GM23338 (cell line): Measurements from ENCODE around the gene SLC7A10. TPM values are rescaled to one million over a fixed set of nuclear protein-coding genes. Genes with fewer than 3 reads are reported as not detected.

Experiments
- ATAC-seq: fragments of 200-7000 bp; cut with Tn5 transposase; 3 replicates; pipeline ENCODE4 v1.9.1; 2020
- DNase-seq: peaks from one replicate; pipeline ENCODE4 v3.0.0-alpha.2; 2015; ENCODE audit warnings: low spot score
- H2AFZ ChIP-seq: fragments of 200-600 bp; sonication (generic); 2 replicates; pipeline ENCODE4 v1.8.0; 2016; ENCODE audit warnings: antibody characterized with exemption, mild to moderate bottlenecking, moderate library complexity
- H3F3A ChIP-seq: fragments of 200-600 bp; sonication (generic); replicated peaks from 2 replicates; pipeline ENCODE4 v1.8.0; 2017; ENCODE audit warnings: antibody characterized with exemption, mixed run types, low read depth
- H3K27ac ChIP-seq: fragments of 200-600 bp; sonication (generic); 2 replicates; pipeline ENCODE4 v1.6.1; 2016; ENCODE audit warnings: low read depth
- H3K27me3 ChIP-seq: fragments of 200-600 bp; sonication (generic); 2 replicates; pipeline ENCODE4 v1.8.0; 2016; ENCODE audit warnings: mild to moderate bottlenecking, mixed run types, moderate library complexity; ENCODE audit not compliant: insufficient read depth
- H3K36me3 ChIP-seq: fragments of 200-600 bp; sonication (generic); 2 replicates; pipeline ENCODE4 v1.8.0; 2016; ENCODE audit warnings: mild to moderate bottlenecking; ENCODE audit not compliant: insufficient read depth
- H3K4me1 ChIP-seq: fragments of 200-600 bp; sonication (generic); 2 replicates; pipeline ENCODE4 v1.8.0; 2016; ENCODE audit warnings: mild to moderate bottlenecking, moderate library complexity; ENCODE audit not compliant: insufficient read depth
- H3K4me2 ChIP-seq: fragments of 200-600 bp; sonication (generic); 2 replicates; pipeline ENCODE4 v1.7.1; 2017; ENCODE audit warnings: mixed run types
- H3K4me3 ChIP-seq: fragments of 200-600 bp; sonication (generic); 2 replicates; pipeline ENCODE4 v1.6.1; 2016; ENCODE audit warnings: mixed run types
- H3K79me2 ChIP-seq: fragments of 200-600 bp; sonication (generic); replicated peaks from 2 replicates; pipeline ENCODE4 v1.8.0; 2017; ENCODE audit warnings: mild to moderate bottlenecking; ENCODE audit not compliant: insufficient read depth
- H3K9me2 ChIP-seq: fragments of 200-600 bp; sonication (generic); 2 replicates; pipeline ENCODE4 v1.8.0; 2017; ENCODE audit not compliant: insufficient read depth
- H4K20me1 ChIP-seq: fragments of 200-600 bp; sonication (generic); replicated peaks from 2 replicates; pipeline ENCODE4 v1.8.0; 2017; ENCODE audit warnings: mild to moderate bottlenecking; ENCODE audit not compliant: insufficient read depth
- H3K27ac Mint-ChIP-seq: 2 replicates; pipeline ENCODE4 v1.8.0; 2020; ENCODE audit warnings: inconsistent platforms, mild to moderate bottlenecking, moderate library complexity, mixed read lengths
- H3K27me3 Mint-ChIP-seq: 3 replicates; pipeline ENCODE4 v1.8.0; 2022; ENCODE audit warnings: low read depth, mild to moderate bottlenecking, moderate library complexity, mixed read lengths, inconsistent platforms; ENCODE audit not compliant: insufficient read depth, poor library complexity
- H3K36me3 Mint-ChIP-seq: 3 replicates; pipeline ENCODE4 v1.8.0; 2021; ENCODE audit warnings: low read depth, mild to moderate bottlenecking, inconsistent platforms, moderate library complexity, mixed read lengths
- H3K4me1 Mint-ChIP-seq: 3 replicates; pipeline ENCODE4 v1.8.0; 2020; ENCODE audit warnings: mild to moderate bottlenecking, inconsistent platforms, mixed read lengths
- H3K4me3 Mint-ChIP-seq: 3 replicates; pipeline ENCODE4 v1.8.0; 2021; ENCODE audit warnings: moderate library complexity, mild to moderate bottlenecking, inconsistent platforms, mixed read lengths
- H3K9me3 Mint-ChIP-seq: 3 replicates; pipeline ENCODE4 v1.8.0; 2020; ENCODE audit warnings: moderate library complexity, mild to moderate bottlenecking, inconsistent platforms, mixed read lengths
- CREB1 ChIP-seq: fragments of 250-450 bp; sonication (Bioruptor Pico); IDR thresholded peaks from 2 replicates; pipeline ENCODE4 v1.5.0; 2020; ENCODE audit warnings: low read depth, mild to moderate bottlenecking, moderate library complexity
- CTCF ChIP-seq, 2 experiments: fragments of 200-600 bp in 1 of 2; sonication (generic) in 1 of 2; conservative IDR thresholded peaks; 2 replicates each; pipeline versions ENCODE4 v1.5.1 to v1.6.1; 2016 to 2017; ENCODE audit warnings: antibody characterized with exemption in 2 of 2, low read depth in 2 of 2, mild to moderate bottlenecking in 2 of 2, moderate library complexity in 1 of 2
- ETS1 ChIP-seq: IDR thresholded peaks from 2 replicates; pipeline ENCODE4 v1.6.1; 2016; ENCODE audit warnings: antibody characterized with exemption
- EZH2phosphoT487 ChIP-seq: fragments of 200-600 bp; sonication (generic); IDR thresholded peaks from one replicate; pipeline ENCODE4 v1.8.1; 2018; ENCODE audit warnings: antibody characterized with exemption; ENCODE audit not compliant: unreplicated experiment
- ZNF331 ChIP-seq: fragments of 250-450 bp; sonication (Bioruptor Pico); IDR thresholded peaks from 2 replicates; pipeline ENCODE4 v1.5.0; 2020; ENCODE audit warnings: low read depth, mild to moderate bottlenecking, moderate library complexity
- polyA plus RNA-seq: library from polyadenylated mRNA; unstranded; fragments of >200 nt; fragmentation: Nextera tagmentation; extraction: Ambion mirVana; gene quantifications from 2 replicates; pipeline ENCODE4 v1.2.1, GENCODE V29; 2016
- total RNA-seq: library from RNA; depleted of rRNA; stranded (reverse); fragments of >200 nt; shearing (Covaris generic); gene quantifications from 2 replicates; pipeline ENCODE4 v1.2.3, GENCODE V29; 2014; rRNA removed

The SLC7A10 gene
- total and polyA plus RNA-seq, 2 experiments from 2014 or later = 3.3 to 6.3 TPM

- Histone ChIP-seq H3K9me2 (no peaks in the 10 kb centered on the region), H3K4me2 (no peak overlapping the region), H3K36me3 (no peaks in the 10 kb centered on the region), H2AFZ (no peak overlapping the region), H3K4me1 (no peaks in the 10 kb centered on the region), H3K27me3 (no peaks in the 10 kb centered on the region), H3F3A (no peaks in the 10 kb centered on the region), H3K4me3 (no peak overlapping the region), H3K79me2 (no peaks in the 10 kb centered on the region), H3K27ac (no peak overlapping the region), H4K20me1 (no peaks in the 10 kb centered on the region)
- no peak overlapping the region for H3K27ac Mint-ChIP-seq
- H3K27me3 Mint-ChIP-seq = peaks cover 3% of the 10 kb centered on the region
- peaks cover 14% of the 10 kb centered on the region; the same call in 2 of the 3 replicates for H3K9me3 Mint-ChIP-seq
- DNase-seq (no peak), ATAC-seq (no peak)
- no peak overlapping the region for H3K4me3 Mint-ChIP-seq
- no peak for TF ChIP-seq ETS1
- TF ChIP-seq CREB1 (CRISPR knock-in tag) = no peak
- TF ChIP-seq EZH2phosphoT487 = no peak
- no peak for TF ChIP-seq ZNF331
- TF ChIP-seq CTCF (conservative IDR thresholded peaks at IDR 0.05; ENCODE audit: low read depth in 2 of 2) = no peak
- H3K36me3 Mint-ChIP-seq = peaks cover 4% of the 10 kb centered on the region
- no peaks in the 10 kb centered on the region for H3K4me1 Mint-ChIP-seq
Observed at GRCh38 chr19:33159149-33159548, 66.5 kb downstream of the SLC7A10 start.

Other genes with a start within 250 kb of the SLC7A10 start
- 28.8 and 29.6 TPM in 2 replicates for gene RHPN2, start 161.0 kb downstream of the SLC7A10 start, total RNA-seq
- 14.2 and 15.7 TPM in 2 replicates for gene RHPN2, start 161.0 kb downstream of the SLC7A10 start, polyA plus RNA-seq
- gene GPATCH1, start 144.7 kb downstream of the SLC7A10 start, total RNA-seq = 8.1 and 13.6 TPM in 2 replicates
- gene GPATCH1, start 144.7 kb downstream of the SLC7A10 start, polyA plus RNA-seq = 11.5 and 12.0 TPM in 2 replicates
- not detected in 2 replicates for gene WDR88, start 93.7 kb downstream of the SLC7A10 start, total RNA-seq
- not detected in 2 replicates for gene WDR88, start 93.7 kb downstream of the SLC7A10 start, polyA plus RNA-seq
- gene LRP3, start 31.5 kb downstream of the SLC7A10 start, total RNA-seq = 43.1 and 62.7 TPM in 2 replicates
- gene LRP3, start 31.5 kb downstream of the SLC7A10 start, polyA plus RNA-seq = 3.5 and 4.3 TPM in 2 replicates
- 2.6 and 5.0 TPM in 2 replicates for gene CEBPA, start 76.7 kb upstream of the SLC7A10 start, total RNA-seq
- 0.50 and 1.2 TPM in 2 replicates for gene CEBPA, start 76.7 kb upstream of the SLC7A10 start, polyA plus RNA-seq
- 45.1 and 50.2 TPM in 2 replicates for gene CEBPG, start 147.9 kb upstream of the SLC7A10 start, total RNA-seq
- 20.9 and 25.9 TPM in 2 replicates for gene CEBPG, start 147.9 kb upstream of the SLC7A10 start, polyA plus RNA-seq